Right renal cortex interstitium (tissue), 3 donors: Measurements from ENCODE around the gene PAK6. TPM values are rescaled to one million over a fixed set of nuclear protein-coding genes. Genes with fewer than 3 reads are reported as not detected.

Experiments used
- DNase-seq, 3 donors: peaks; one replicate each; pipeline ENCODE4 v3.0.0-alpha.2; 2013; ENCODE audit warnings: low read depth in 3 of 3, low spot score in 2 of 3
- polyA plus RNA-seq, 3 donors: library from polyadenylated mRNA; unstranded; fragments of 120-200 nt; gene quantifications; one replicate each; pipeline ENCODE4 v1.2.1, GENCODE V29; 2013; ENCODE audit not compliant: insufficient read length in 3 of 3

PAK6 gene
- polyA plus RNA-seq, 3 donors: 5.5 to 5.8 (median 5.5) TPM

DNA sequence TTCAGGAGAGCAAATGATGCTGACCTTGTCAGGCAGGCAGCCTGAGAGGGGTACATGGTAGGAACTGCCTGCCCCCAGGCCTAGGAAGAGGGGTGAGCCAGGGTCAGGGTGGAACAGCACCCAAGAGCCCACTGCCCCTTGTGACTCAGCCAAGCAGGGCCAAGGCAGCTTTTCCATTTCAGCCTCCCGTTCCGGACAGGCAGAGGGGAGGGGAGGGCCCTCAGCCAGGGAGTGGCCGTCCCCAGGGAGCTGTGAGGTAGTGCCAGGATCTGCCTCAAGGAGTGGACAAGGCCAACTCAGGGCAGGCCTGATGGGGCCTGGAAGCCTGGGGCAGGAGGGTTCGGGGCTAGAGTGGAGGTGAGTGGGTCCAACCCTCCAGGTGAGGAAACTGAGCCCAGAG lies 49.1 kb downstream of the PAK6 start:
- no peak for DNase-seq

DNA sequence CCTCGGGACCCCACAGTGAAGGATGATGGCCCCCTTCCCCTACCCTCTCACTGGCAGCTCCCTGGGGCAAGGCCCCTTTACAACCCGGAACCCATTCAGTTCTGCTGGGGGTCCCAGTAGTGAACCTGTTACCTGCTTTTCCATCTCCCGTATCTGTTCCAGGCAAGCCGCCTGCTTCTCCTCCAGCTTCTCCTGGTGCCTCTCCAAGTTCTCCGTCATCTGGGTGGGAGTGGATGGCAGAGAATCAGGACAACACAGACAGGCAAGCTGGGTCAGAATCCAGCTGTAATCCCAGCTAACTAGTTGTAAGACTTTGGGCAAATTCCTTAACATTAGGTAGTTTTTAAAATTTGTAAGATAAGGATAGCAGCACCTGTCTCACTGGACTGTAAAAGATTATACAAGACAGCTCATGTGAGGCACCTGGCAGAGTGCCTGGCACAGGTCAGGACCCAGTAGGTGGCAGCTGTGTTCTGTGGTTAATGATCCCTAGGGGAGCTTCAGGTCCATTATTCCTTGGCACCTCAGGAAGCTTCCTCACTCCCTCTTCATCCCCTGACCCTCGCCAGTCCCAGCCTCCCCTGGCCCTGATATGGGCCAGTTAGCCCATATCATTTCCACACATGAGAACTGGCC lies 50.4 kb downstream of the PAK6 start:
- no peak for DNase-seq

DNA sequence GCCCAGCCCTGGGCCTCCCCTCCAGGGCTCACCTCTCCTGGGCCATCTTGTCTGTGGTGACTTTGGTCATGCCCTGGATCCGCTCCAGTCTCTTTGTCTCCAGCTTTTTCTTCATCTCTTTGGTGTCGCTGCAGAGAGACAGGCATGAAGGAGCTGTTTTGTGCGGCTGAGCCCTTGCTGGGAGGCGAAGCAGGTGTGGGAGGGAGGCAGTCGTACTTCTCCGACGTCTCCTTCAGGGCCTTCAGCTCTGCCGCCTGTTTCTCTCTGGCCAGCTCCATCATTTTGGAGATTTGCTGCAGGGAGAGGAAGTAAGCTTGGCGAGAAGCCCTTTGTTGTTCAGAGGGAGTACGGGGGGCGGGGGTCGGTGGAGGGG lies 51.7 kb downstream of the PAK6 start:
- DNase-seq: no peak

DNA sequence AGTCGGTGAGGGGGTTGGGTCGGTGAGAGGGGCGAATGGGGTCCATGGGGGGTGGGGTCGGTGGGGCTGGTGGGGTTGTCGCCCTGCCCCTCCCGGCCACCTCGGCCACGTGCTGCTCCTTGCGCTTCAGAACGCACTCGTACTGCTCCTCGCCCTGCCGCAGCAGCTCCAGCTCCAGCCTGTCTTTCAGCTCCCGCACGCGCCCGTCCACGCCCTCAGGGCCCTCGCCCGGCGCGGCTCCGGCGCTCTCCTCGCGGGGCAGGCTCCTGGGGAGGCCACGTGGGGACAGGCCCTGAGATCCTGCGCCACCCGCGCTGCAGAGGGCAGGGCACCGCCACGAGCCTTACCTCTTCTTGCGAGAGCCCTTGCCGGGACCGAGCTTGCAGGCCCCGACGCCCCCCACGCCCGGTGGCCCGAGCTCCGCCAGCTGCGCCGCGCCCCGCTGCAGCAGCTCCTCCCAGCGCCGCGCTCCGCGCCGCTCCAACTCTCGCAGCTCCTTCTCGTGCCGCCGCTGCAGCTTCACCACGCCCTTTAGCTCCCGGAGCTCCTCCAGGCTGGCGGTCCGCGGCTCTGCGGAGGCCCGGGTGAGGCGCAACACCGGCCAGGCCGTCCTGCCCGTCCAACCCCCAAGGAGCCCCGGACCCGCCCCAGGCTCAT lies 52.2 kb downstream of the PAK6 start:
- DNase-seq: no peak

DNA sequence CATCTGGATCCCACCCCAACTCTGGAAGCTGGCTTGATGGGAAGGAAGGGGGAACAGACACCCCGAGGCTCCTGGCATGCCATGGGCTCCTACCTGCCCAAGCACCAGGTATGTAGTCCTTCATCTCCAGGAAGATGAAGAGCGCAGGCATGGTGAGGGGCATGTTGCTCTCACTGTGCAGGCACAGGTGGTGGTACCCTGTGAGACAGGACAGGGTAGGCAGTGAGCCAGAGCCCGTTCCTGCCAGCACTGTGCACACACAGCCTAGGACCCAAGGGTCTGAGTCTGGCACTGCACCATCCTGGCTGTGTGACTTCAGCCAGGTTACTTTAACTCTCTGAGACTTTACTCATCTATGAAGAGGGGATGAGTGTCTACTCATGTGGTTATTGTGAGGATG lies 53.4 kb downstream of the PAK6 start:
- DNase-seq: no peak

DNA sequence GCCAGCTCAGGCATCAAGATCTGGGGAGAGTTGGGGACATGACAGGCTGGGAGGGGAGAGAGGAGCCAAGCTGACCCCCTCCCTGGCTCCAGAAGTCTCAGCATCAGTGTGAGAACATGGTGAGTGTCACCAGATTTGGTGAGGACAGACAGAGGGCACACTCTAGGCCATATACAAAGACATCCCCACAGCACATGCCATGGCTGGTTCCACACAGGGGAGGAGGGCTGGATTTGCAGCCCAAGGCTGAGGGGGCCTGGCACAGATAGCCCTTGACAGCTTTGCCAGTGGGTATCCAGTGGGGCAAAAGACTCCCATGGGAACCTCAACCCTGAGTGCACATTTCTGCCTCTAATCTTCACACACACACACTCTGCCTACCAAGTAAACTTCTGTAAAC lies 54.1 kb downstream of the PAK6 start:
- DNase-seq: no peak

DNA sequence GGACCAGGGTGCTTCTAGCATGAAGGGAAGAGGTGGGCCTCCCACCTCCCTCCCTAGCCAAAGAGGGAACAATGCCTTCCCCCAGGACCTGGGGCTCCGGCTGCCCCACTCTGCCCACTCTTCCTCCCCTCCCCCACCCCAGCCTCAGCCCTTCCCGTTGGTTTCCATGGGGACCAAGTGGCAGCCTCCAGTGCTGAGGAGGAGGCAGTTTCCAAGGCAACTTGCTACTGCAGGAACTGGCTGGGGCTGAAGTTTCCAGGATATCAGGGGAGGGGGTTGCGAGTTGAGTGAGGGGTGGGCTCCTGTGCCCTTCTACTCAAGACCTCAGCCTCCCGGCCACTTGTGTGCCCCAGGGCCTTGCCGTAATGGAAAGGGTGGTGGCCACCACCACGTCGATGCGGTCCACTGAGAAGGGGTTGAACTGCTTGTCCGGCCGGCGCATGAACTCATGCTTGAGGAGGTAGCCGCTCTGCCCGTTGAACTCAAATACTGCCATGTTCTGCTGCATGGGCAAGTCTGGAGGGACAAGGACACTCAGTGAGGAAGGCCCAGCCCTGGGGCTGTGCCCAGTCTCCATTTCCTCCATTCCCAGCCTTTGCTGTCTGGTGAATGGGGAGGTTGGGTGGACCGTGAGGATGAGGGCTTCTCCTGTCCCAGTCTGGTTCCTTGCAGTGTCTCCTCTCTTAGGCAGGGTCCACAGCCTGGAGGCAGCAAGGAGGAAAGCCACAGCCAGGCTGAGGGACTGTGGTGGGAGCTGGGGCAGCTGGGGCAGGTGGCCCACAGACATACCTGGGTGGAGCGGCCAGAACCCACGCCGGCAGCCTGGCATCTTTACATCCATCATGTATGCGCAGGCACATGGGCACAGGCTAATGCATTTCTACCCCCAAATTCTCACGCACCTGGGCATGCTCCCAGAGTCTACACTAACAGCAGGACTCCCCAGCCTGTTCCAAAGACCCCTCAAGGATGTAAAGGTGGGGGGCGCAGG lies 55.3 kb downstream of the PAK6 start:
- DNase-seq: no peak

DNA sequence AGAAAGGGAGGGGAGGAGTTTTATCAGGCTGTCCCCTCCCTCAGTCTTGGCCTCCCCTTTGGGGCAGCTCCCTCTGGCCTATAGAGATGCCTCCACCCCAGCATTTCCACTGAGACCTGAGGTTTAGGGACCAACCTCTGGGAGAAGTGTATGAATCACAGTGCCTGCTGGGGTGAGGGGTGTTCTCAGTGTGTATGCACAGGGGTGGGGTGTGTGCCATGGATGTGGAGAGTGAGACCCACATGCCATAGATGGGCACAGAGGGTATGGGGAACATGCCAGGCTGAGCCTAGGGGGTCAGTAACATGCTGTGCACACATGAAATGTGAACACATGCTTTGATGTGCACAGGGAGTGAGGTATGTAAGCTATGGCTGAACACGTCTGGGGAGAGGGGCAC lies 56.4 kb downstream of the PAK6 start:
- no peak for DNase-seq

DNA sequence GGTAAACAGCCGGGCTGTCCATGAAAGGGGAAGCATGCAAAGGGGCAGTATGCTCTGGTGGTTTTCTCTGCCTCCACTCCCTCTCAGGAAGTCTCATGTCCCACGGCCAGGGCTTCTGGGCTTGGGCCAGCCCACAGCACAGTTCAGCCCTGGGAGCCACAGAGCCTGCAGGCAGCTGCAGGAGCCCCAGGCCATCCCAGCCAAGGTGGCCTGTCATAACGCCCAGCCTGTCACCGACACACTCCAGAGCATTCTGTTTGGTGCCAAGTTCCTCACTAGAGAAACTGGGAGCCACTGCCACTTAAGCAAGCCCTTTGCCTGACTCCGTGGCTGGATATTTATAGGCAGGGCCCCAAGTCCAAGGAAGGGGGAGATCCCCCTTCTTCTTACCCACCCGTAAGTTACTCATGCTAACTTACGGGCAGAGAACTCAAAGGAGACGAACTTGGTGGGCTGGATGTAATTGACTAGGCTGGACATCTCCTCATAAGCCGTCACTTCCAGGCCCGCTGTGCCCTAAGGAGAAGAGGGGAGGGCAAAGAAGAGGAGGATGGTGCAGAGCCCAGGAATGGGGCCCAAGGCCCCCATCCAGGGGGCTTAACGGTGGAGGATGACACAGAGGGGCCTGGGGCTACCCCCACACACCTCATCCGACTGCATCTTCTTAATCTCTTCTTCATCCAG lies 57.2 kb downstream of the PAK6 start:
- no peak for DNase-seq

DNA sequence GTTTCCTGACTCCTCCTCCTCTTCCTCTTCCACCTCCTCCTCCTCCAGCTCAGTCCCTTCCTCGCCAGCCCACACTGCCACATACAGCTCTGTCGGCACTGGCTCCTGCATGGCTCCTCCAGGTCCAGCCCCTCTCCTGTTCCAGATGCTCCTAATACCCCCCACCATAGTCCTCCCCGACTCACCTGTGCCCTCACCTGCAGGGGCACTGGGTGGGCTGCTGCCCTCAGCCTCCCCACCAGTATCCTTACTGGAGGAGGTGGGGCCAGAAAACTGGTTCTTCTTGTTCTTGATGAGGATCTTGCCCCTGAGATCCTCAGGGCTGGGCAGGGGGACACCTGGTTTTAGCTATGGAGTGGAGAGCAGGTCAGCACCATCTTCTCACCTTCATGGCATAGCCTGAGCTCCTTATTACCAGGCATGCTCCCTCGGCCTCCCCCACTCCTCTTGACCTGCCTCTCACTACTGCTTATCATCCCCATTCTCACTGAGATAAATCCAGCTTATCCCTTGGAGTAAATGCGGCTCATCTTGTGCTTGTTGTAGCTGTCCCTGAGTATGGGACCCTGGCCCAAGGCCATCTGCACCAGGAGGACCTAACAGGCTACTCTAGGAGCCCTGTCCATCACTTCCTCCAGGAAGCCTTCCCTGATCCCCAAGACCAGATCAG lies 57.8 kb downstream of the PAK6 start:
- no peak for DNase-seq

DNA sequence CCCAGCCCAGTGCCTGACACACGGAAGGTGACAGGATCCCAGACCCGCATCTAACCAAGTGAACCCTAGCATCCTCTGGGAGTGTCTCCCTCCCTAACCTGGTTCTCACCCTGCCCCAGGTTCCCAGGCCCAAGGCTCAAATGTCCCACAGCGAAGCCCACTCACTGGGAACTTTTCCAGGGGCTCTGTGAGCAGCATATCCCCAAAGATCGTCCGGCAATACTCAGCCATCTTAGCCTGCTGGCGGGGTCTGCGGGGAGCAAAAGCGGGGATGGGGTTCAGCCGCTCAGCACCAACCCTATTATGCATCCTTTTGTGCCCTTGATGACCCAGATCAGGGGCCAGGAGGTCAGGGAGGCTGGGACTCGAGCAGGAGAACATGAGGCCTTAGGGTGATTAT lies 58.5 kb downstream of the PAK6 start:
- DNase-seq: no peak

DNA sequence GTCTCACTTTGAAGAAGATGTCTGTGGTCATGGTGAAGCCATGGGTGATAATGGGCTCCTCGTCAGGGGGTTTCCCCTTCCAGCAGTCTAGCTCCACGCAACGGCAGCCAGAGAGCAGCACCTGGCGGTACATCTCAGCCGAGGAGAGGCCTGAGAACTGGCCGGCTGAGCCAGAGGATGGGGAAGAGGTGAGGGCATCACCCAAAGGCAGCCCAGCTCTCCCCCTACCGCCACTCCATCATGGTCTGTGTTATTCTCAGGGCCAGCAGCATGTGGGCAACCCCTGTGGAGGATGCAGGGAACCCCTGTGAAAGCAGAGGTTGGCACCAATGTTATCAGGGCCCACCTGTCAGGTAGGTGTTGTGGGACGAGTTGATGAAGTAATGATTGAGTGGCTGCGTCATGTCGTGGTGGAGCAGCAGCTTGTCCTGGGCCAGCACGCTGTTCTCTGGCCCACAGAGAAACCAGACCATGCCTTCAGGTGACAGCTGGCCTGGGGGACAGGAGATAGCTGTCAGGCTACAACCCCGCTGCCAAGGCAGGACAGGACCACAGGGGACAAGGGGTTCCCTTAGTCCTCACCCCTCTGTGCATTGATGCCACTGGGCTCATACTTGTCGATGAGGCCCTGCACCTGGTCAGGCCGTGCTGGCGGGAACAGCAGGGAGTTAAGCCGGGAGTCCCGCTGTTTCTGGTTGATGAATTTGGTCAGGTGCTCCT lies 59.5 kb downstream of the PAK6 start:
- DNase-seq: no peak

DNA sequence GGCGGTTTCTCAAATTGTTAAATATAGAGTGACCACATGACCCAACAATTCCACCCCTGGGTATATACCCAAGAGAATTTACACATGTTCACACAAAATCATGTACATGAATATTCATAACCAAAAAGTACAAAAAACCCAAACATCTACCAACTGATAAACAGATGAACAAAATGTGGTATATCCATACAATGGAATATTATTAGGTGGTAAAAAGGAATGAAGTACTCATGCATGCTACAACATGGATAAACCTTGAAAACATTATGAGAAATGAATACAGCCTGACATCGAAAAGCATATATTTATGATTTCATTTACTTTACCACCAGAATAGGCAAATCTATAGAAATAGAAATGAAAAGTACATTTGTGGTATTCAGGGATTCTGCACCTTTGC lies 61.5 kb downstream of the PAK6 start:
- DNase-seq: no peak

DNA sequence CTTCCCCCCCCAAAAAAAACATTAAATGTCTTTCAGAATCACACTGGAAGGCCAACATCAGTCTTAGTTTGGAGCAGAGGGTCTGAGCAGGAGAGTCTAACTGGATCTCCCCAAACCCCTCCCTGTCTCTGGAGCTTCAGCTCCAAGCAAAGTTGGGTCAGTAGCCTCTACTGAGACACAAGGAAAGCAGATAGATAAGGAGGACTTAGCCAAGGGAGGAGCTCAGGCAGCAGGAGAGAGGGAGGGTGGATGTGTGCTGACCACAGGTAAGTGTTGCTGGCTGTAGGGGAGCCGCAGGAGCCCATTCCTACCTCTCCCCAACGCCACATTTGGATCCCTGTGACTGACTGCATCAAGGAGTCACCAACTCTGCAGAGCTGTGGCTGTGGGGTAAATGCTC lies 61.9 kb downstream of the PAK6 start:
- DNase-seq: no peak

DNA sequence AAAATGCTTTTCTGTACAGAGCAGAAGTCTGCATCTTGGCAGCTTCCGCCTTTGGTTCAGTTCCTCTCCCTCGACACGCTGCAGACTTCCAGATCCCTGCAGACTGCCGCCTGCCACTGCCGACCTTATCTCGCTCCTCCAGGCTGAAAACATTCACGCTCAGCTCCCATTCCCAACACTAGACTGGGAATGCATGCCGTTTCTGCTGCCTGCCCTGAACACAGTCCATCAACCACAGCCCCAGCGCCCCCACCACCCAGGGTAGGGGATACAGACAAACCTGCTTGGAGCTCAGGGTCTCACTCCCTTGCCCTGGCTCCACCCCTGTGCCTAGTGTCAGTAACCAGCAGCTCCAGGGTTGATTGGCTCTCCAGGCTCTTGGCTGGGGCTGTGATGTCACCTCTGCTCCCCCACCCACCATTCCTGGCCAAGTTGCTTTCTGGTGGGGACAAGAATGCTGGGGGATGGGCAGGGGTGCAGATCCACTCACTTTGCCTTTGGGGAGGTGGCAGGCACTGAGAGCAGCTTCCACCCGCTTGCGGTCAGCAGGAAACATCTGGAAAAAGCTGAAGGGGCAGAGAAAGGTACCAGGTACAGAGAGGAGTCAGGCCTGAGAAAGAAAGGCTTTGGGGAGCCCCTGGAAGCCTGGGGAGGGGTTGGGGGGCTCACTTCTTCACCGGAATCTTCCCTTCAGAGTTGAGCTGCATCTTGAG lies 62.8 kb downstream of the PAK6 start:
- DNase-seq: no peak

DNA sequence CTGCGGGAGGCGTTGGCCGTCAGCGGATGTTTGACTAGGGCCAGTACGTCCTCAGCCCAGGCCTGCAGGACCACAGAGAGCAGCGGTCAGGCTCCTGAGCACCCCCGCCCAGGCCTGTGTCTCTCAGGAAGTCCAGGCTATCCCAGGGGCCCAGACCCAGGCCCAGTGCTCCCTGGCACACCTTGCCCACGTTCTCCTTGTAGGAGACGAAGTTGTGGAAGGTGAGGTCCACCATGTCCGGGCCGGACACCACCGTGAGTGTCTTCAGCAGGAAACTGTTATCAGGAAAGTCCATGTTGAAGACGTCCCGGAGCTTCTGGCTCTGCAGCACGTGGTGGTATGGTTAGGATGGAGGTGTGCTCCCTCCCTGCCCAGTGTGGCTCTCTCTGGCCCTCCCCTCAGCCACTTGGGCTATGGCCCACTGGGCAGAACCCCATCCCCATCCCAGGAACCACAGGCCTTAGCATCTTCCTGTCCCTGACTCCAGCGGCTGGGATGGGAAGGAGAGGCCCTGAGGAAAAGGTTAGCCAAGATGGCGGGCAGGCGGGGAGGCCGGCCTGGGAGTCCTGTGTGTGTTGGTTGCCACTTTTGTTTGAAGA lies 63.5 kb downstream of the PAK6 start:
- DNase-seq: no peak

DNA sequence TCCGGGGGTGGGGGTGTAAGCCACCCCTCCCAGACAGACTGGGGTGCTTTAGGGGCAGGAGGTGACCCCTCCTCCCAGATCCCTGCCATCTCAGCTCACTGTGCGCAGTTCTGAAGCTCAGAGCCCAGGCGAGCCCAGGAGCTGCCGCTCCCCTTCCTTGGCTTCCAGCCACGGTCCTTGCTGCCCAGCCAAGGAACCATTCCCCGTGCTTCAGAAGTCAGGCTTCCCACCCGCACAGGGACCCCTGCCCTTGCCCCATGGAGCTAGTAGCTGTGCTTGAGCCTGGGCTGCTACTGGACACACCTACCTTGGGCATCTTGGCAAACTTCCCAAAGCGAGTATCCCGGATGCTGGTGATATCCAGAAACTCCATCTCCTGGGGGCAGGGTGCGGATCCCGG lies 64.1 kb downstream of the PAK6 start:
- no peak for DNase-seq

DNA sequence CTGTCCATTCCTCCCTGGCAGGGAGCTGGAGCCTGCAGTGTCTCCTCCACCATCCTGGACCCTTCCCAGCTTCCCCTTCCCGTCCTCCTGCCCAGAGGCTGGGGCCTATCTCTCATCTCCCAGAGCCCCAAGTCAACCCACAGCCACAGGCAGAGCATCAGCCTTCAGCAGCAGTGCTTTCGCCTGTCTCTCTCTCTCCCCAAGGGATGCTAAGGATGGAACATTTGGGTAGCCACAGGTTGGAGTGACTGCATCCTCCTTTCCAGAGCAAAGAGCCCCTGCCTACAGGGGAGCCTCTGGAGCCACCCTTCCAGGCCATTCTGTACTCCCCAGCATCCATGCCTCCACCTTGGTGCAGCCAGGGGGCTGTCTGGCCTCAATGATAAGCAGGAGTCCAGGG lies 64.7 kb downstream of the PAK6 start:
- DNase-seq: no peak

DNA sequence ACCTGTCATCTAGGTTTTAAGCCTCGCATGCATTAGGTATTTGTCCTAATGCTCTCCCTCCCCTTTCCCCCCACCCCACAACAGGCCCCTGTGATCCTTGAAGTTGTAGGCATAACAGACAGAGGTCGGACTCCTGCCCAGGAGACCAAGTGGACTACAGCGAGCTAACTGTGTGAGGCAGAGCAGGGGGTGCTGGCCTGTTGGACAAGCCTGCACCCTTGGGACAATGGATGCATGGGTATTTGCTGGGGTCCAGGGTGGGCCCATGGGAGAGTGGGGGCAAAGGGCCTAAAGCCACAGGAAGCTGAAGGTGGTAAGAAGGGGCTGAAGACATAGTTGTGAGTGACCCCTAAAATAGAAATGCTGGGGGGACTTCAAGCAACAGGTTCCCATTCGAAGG lies 66.4 kb downstream of the PAK6 start:
- no peak for DNase-seq
